Activated naive CD4-positive, alpha-beta T cell treated with anti-CD3 and anti-CD28 coated beads, Interleukin-2, amount 50 U/mL, for 24 hours (primary cell): Measurements from ENCODE around the gene SSTR3.
"Not testable (repeated sequence)": the region's sequence is repeated elsewhere in the genome, so short reads cannot be mapped to it uniquely, and the experiment has no call there.

Experiments used
- H3K27ac Mint-ChIP-seq: one replicate; pipeline ENCODE4 v1.8.0; 2021; ENCODE audit warnings: mild to moderate bottlenecking, mixed read lengths
- H3K27me3 Mint-ChIP-seq: one replicate; pipeline ENCODE4 v1.8.0; 2021; ENCODE audit warnings: mixed read lengths
- H3K36me3 Mint-ChIP-seq: one replicate; pipeline ENCODE4 v1.8.0; 2021; ENCODE audit warnings: mixed read lengths
- H3K4me1 Mint-ChIP-seq: one replicate; pipeline ENCODE4 v1.8.0; 2021; ENCODE audit warnings: mixed read lengths
- H3K4me3 Mint-ChIP-seq: one replicate; pipeline ENCODE4 v1.8.0; 2021; ENCODE audit warnings: mild to moderate bottlenecking, mixed read lengths
- H3K9me3 Mint-ChIP-seq: one replicate; pipeline ENCODE4 v1.8.0; 2021; ENCODE audit warnings: mixed read lengths

The SSTR3 gene

GRCh38 chr22:37234736-37235711 is 22.7 kb upstream of the SSTR3 start:
- Mint-ChIP-seq H3K27ac (peak overlapping the region; percentile 87), H3K4me3 (peak overlapping the region; percentile 86), H3K36me3 (peaks cover 28% of the 10 kb centered on the region), H3K4me1 (peaks cover 98% of the 10 kb centered on the region), H3K27me3 (no peaks in the 10 kb centered on the region), H3K9me3 (no peaks in the 10 kb centered on the region)

- no peaks in the 10 kb centered on the region for H3K27me3 Mint-ChIP-seq
- peaks cover 32% of the 10 kb centered on the region for H3K36me3 Mint-ChIP-seq
- peak overlapping the region; percentile 93 for H3K27ac Mint-ChIP-seq
- no peaks in the 10 kb centered on the region for H3K9me3 Mint-ChIP-seq
- peaks cover 98% of the 10 kb centered on the region for H3K4me1 Mint-ChIP-seq
- H3K4me3 Mint-ChIP-seq = peak overlapping the region; percentile 86
Observed at GRCh38 chr22:37233751-37234631, 21.7 kb upstream of the SSTR3 start.

- not testable (repeated sequence) for H3K9me3 Mint-ChIP-seq, H3K27me3 Mint-ChIP-seq
- peak overlapping the region; percentile 73 for H3K4me3 Mint-ChIP-seq
- peaks cover 98% of the 10 kb centered on the region for H3K4me1 Mint-ChIP-seq
- peak overlapping the region; percentile 93 for H3K27ac Mint-ChIP-seq
- peaks cover 32% of the 10 kb centered on the region for H3K36me3 Mint-ChIP-seq
Observed at GRCh38 chr22:37233371-37233750, 21.1 kb upstream of the SSTR3 start.

GRCh38 chr22:37232140-37232998 is 20.1 kb upstream of the SSTR3 start:
- Mint-ChIP-seq H3K27ac (peak overlapping the region; percentile 97), H3K9me3 (no peaks in the 10 kb centered on the region), H3K4me3 (peak overlapping the region; percentile 81), H3K36me3 (peaks cover 31% of the 10 kb centered on the region), H3K4me1 (peaks cover 97% of the 10 kb centered on the region), H3K27me3 (no peaks in the 10 kb centered on the region)

- H3K27me3 Mint-ChIP-seq = no peaks in the 10 kb centered on the region
- peaks cover 31% of the 10 kb centered on the region for H3K36me3 Mint-ChIP-seq
- no peaks in the 10 kb centered on the region for H3K9me3 Mint-ChIP-seq
- H3K27ac Mint-ChIP-seq = peak overlapping the region; percentile 97
- peak overlapping the region; percentile 81 for H3K4me3 Mint-ChIP-seq
- peaks cover 90% of the 10 kb centered on the region for H3K4me1 Mint-ChIP-seq
Observed at GRCh38 chr22:37231406-37232139, 19.3 kb upstream of the SSTR3 start.

DNA sequence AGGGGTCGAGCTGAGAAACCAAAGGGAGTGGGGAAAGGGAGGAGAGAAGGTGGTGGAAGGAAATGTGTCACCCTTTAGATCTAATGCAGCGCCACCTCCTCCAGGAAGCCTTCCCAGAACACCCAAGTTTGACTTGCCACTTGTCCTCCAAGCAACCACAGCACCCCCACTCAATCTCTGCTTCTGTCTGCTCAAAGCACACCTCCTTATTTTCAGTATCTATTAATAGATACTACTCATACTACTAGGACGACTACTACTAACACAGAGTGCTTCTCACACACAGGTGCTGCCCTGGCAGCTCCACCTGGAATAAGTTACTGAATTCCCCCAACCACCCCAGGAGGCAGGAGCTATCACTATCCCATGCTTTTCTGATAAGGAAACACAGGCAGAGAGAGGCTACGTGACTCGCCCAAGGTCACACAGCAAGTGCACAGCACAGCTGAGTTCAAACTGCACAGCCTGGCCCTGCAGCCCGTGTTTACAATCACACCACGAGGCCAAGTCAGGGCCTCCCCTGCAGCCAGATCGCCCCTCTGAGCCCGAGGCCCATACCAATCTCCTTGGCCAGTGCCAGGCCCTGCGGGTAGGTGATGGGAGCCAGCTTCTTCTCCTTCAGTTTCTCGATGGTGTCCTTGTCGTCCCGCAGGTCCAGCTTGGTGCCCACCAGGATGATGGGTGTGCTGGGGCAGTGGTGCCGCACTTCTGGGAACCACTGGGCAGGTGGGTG is 18.6 kb upstream of the SSTR3 start:
- peak overlapping the region; percentile 97 for H3K27ac Mint-ChIP-seq
- peaks cover 33% of the 10 kb centered on the region for H3K36me3 Mint-ChIP-seq
- no peaks in the 10 kb centered on the region for H3K27me3 Mint-ChIP-seq
- H3K4me1 Mint-ChIP-seq = peaks cover 90% of the 10 kb centered on the region
- peak overlapping the region; percentile 81 for H3K4me3 Mint-ChIP-seq
- H3K9me3 Mint-ChIP-seq = no peaks in the 10 kb centered on the region

DNA sequence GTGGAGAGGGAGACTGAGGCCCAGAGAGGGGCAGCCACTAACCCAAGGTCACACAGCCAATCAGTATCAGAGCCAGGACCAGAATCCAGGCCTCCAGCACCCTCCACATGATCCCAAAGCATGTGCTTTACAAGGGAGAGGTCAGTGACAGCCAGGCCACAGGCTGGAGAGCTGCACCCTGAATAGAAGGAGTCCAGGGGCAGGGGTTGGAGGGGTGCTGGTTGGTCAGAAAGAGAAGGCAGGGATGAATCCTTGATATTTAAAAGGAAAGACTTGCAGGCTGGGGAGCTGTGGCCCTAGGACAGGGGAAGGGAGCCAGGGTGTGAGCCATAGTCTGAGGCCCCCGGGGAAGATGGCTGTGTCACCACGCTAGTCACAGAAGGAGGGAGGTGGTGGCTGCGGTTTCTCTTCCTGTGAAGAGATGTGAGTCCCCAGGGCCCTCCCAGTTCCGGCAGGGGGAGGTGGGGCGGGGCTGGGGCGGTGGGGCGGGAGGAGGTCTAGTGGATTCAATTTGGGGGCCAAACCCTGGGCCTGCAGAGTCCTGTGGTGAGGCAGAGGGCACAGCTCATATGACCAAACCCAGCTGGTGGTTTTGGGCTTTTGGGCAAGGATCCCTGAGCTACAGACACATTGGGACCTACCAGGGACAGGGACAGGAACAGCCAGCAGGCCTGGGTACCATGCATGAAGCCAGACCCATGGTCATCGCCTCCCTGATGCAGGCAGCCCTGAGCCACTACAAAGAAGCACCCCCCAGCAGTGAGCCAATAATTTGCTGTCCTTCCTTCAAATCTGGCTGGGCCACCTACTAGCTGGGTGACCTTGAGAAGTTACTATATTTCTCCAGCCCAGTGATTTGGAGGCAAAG is 17.8 kb upstream of the SSTR3 start:
- Mint-ChIP-seq H3K9me3 (no peaks in the 10 kb centered on the region), H3K27me3 (no peaks in the 10 kb centered on the region), H3K4me1 (peaks cover 90% of the 10 kb centered on the region), H3K36me3 (peaks cover 40% of the 10 kb centered on the region), H3K27ac (peak overlapping the region; percentile 97), H3K4me3 (peak overlapping the region; percentile 81)

- Mint-ChIP-seq H3K27me3 (no peaks in the 10 kb centered on the region), H3K36me3 (peaks cover 40% of the 10 kb centered on the region), H3K4me1 (peaks cover 90% of the 10 kb centered on the region), H3K4me3 (peak overlapping the region; percentile 81), H3K9me3 (no peaks in the 10 kb centered on the region), H3K27ac (peak overlapping the region; percentile 90)
Observed at GRCh38 chr22:37229012-37229804, 16.9 kb upstream of the SSTR3 start.

- Mint-ChIP-seq H3K27ac (peak overlapping the region; percentile 90), H3K4me3 (peak overlapping the region; percentile 78), H3K36me3 (peaks cover 43% of the 10 kb centered on the region), H3K9me3 (no peaks in the 10 kb centered on the region), H3K4me1 (peaks cover 90% of the 10 kb centered on the region), H3K27me3 (no peaks in the 10 kb centered on the region)
Observed at GRCh38 chr22:37228106-37229011, 16.1 kb upstream of the SSTR3 start.

DNA sequence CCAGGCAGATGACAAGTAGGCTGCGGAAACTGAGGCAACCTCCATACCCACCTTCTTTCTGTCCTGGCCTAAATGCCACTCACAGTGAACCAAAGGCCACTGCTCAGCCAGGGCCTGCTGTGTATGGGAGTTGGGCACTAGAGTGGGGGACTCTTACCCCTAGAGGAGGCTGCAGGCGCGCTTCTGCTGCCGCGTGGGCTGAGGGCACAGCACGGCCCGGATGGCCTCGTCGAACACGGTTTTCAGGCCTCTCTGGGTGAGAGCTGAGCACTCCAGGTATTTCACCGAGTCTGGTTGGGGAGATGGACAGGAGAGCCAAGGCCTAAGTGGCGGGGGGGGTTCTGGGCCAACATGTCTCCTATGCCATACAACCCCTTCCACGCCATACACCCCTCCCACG is 14.2 kb upstream of the SSTR3 start:
- no peaks in the 10 kb centered on the region for H3K27me3 Mint-ChIP-seq
- H3K4me3 Mint-ChIP-seq = peak overlapping the region; percentile 11
- H3K27ac Mint-ChIP-seq = peak overlapping the region; percentile 83
- H3K4me1 Mint-ChIP-seq = peaks cover 90% of the 10 kb centered on the region
- peaks cover 46% of the 10 kb centered on the region for H3K36me3 Mint-ChIP-seq
- no peaks in the 10 kb centered on the region for H3K9me3 Mint-ChIP-seq

DNA sequence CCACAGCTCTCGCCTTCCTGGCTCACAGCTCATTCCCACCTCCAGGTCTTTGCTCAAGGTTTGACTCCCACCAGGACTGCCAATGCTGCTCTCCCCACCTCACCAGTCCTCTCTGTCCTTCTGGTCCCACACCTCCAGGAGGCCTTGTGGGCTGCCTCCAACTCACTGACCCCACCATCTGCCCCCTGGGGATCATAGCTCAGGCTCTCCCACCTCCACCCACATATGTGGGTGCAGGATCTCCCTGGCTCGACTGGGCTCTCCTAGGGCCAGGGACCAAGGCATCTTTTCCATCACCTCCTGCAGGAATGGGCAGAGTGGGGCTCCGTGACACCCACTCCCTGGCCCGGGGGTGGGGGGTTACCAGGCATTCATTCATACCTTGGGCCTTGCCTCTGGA is 13.8 kb upstream of the SSTR3 start:
- Mint-ChIP-seq H3K4me1 (peaks cover 90% of the 10 kb centered on the region), H3K27me3 (no peaks in the 10 kb centered on the region), H3K27ac (no peak overlapping the region), H3K4me3 (no peak overlapping the region), H3K36me3 (peaks cover 46% of the 10 kb centered on the region), H3K9me3 (no peaks in the 10 kb centered on the region)

DNA sequence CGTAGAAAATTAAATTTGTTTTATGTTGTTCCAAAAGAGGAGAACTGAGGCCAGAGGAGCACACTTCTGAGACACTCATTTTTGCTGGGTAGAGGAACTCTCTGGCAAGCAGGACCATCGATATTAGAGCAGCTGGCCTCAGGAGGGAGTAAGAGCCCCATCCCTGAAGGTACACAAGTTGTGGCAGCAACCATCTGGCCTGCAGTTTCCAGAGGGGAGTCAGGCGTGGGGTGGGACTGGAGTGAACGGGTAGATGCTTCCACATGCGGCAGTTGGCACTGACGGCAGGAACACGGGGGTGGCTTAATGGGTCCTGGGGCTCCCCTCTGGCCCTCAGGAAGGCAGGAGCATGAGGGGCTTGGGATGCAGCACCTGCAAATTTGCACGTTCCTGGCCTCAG is 13.2 kb upstream of the SSTR3 start:
- H3K36me3 Mint-ChIP-seq = peaks cover 47% of the 10 kb centered on the region
- H3K9me3 Mint-ChIP-seq = peaks cover 5% of the 10 kb centered on the region
- H3K27me3 Mint-ChIP-seq = no peaks in the 10 kb centered on the region
- H3K27ac Mint-ChIP-seq = peak overlapping the region; percentile 53
- H3K4me3 Mint-ChIP-seq = peak overlapping the region; percentile 49
- H3K4me1 Mint-ChIP-seq = peaks cover 90% of the 10 kb centered on the region
